Measurements from ENCODE around the gene HAUS3.

- TF ChIP-seq CTCF (conservative IDR thresholded peaks at IDR 0.05; ENCODE audit: low read depth, low read length) (no peak), EZH2phosphoT487 (IDR thresholded peaks at IDR 0.05; ENCODE audit: borderline replicate concordance, low read length) (no peak)
Observed at GRCh38 chr4:2272026-2272827, 30.3 kb upstream of the HAUS3 start.
